Prostate gland (tissue), 2 donors: Measurements from ENCODE around the gene OST4.

Experiments
- CTCF ChIP-seq, 4 experiments: fragments of 200-600 bp in 2 of 4; fragments of 450-650 bp in 2 of 4; sonication (generic) in 2 of 4; IDR thresholded peaks; 1 replicate in 3 of 4; 2 replicates in 1 of 4; pipeline ENCODE4 v1.5.1; 2016 to 2019; ENCODE audit warnings: antibody characterized with exemption in 4 of 4, mild to moderate bottlenecking in 2 of 4, moderate library complexity in 2 of 4
- POLR2A ChIP-seq: fragments of 450-650 bp; IDR thresholded peaks from one replicate; pipeline ENCODE4 v1.6.1; 2016; ENCODE audit warnings: antibody characterized with exemption, mild to moderate bottlenecking

GRCh38 chr2:27027211-27027651, 44.2 kb downstream of the OST4 start:
- no peak for TF ChIP-seq CTCF (IDR thresholded peaks at IDR 0.05)
- no peak for TF ChIP-seq POLR2A
